Neural progenitor cell (in vitro differentiated cells): ENCODE data around the gene KCNK3.

Experiments
- EZH2 ChIP-seq: fragments of 200-600 bp; sonication (generic); IDR thresholded peaks from 2 replicates; pipeline ENCODE4 v1.6.1; 2017; ENCODE audit warnings: antibody characterized with exemption, mild to moderate bottlenecking, moderate library complexity
- EZH2phosphoT487 ChIP-seq: fragments of 200-600 bp; sonication (generic); IDR thresholded peaks from 2 replicates; pipeline ENCODE4 v1.6.1; 2017; ENCODE audit warnings: antibody characterized with exemption
- TF ChIP-seq, protein P1 (sequence below): fragments of 200-600 bp; sonication (generic); IDR thresholded peaks from 2 replicates; pipeline ENCODE4 v1.5.1; 2017; ENCODE audit warnings: antibody characterized with exemption, mild to moderate bottlenecking

GRCh38 chr2:26732446-26732845 lies 39.9 kb downstream of the KCNK3 start:
- TF ChIP-seq, protein P1, sequence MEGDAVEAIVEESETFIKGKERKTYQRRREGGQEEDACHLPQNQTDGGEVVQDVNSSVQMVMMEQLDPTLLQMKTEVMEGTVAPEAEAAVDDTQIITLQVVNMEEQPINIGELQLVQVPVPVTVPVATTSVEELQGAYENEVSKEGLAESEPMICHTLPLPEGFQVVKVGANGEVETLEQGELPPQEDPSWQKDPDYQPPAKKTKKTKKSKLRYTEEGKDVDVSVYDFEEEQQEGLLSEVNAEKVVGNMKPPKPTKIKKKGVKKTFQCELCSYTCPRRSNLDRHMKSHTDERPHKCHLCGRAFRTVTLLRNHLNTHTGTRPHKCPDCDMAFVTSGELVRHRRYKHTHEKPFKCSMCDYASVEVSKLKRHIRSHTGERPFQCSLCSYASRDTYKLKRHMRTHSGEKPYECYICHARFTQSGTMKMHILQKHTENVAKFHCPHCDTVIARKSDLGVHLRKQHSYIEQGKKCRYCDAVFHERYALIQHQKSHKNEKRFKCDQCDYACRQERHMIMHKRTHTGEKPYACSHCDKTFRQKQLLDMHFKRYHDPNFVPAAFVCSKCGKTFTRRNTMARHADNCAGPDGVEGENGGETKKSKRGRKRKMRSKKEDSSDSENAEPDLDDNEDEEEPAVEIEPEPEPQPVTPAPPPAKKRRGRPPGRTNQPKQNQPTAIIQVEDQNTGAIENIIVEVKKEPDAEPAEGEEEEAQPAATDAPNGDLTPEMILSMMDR = no peak
- TF ChIP-seq EZH2 = no peak
- no peak for TF ChIP-seq EZH2phosphoT487
